GM19468 (cell line): Measurements from ENCODE around the gene KAZALD1.

Experiments
- ATAC-seq: cut with Tn5 transposase; IDR thresholded peaks from one replicate; pipeline ENCODE4 v1.9.1; 2021; ENCODE audit warnings: mild to moderate bottlenecking, moderate library complexity, moderate number of reproducible peaks; ENCODE audit not compliant: unreplicated experiment; ENCODE audit errors: extremely low read depth

KAZALD1 gene, protein sequence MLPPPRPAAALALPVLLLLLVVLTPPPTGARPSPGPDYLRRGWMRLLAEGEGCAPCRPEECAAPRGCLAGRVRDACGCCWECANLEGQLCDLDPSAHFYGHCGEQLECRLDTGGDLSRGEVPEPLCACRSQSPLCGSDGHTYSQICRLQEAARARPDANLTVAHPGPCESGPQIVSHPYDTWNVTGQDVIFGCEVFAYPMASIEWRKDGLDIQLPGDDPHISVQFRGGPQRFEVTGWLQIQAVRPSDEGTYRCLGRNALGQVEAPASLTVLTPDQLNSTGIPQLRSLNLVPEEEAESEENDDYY

DNA sequence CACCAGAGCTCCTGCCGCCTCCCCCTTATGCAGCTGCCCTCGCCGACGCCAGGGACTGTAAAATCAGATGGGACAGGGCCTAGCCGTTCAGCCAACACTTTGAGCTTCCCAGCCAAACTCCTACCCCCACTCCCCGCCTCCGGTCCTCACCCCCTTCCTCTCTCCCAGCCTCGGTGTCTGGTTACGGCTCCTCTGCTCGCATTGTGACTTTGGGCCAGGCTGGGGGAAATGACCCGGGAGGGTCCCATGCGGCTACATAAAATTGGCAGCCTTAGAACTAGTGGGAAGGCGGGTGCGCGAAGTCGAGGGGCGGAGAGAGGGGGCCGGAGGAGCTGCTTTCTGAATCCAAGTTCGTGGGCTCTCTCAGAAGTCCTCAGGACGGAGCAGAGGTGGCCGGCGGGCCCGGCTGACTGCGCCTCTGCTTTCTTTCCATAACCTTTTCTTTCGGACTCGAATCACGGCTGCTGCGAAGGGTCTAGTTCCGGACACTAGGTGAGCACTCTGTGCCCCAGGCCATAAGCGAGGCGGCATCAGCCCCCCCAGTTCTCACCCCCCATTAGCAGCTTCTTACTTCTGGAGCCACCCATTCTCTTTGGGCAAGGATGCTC lies at the start of gene KAZALD1:
KAZALD1 (plus strand) TSS at position 366 of the 608 bp plus-strand sequence. CDS start 604 bp downstream, outside the sequence.
- peak; percentile 5 for ATAC-seq

DNA sequence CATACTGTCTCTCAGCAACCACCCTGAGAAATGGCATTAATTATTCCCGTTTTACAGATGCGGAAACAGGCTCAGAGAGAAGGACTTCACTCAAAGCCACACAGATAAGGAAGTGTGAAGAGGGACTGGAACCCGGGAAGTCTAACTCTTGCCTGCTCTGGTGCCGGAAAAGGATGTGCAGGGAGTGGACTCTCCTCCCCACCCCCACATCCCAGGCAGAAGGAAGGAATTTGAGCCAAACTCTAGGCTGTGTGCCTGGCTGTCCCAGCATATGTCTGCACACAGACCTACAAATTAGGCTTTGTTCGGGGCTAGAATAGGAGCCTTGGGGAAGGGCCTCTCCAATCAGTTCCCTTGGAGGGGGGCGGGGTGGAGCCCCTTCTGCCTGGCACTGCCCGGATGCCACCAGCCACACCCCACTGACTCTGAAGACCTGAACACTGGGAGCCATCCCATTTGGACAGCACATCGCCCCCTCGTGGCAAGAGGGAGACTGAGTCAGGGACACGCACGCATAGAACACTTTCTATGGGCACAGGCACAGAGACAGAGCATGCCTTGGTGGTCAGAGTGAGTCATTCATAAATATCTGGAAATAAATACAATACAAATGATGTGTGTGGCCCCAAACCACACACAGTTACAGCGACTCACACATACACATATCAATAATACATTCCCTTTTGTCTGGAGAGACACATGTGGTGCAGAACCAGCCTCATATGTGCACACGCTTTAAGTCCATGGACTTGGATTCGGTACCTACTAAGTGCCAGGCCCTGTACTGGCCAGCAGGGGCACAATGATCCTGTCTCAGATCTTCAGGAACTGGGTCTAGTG lies 49.0 kb upstream of the KAZALD1 start:
- peak; percentile 46 for ATAC-seq

DNA sequence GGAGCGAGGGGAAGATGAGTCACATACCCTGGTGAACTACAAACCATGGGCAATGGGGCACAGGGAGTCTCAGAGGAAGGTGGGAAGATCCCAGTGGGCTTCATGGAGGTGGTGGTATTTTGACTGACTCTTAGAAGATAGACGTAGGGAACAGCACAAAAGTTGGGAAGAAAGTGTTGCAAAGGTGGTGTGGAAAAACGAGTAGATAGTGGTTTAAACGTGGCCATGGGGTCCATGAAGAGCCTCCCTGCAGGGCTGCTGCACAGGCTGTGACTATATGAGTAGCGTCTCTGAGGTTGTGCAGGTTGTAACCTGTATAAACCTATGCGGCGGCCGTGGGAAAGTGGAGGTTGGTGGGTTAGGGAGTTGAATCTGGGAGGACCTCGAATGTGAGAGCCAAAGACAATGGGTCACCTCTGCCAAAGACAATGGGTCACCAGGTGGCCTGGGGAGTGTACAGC lies 48.4 kb upstream of the KAZALD1 start:
- no peak for ATAC-seq

- no peak for ATAC-seq
These were observed 47.4 kb upstream of the KAZALD1 start for GRCh38 chr10:101014230-101014884.

DNA sequence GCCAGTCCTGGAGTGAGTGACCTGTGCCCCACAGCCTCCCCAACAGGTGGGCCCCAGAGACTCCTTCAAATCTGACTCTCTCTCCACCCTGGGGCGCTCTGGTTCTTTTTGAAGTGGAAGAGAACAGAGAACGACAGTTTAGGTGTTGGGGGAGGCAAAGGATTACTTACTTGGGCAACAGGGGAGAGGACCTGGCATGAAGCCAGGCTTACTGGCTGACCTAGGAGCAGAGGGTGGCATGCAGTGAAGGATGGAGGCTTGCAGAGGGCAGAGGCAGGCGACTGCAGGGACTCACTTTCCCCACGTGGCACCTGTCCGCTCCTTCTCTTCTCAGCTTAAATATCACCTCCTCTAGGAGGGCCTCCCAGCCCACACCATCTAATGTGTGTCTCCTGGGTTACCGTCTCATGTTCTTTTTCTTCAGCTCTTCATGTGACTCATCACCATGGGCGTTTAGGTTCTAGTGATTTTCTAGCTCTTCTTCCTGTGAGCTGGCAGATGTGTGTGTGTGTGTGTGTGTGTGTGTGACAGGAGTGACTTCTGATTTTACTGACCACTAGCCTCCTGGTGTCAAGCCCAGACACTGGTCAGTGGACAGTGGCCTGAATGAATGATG lies 46.7 kb upstream of the KAZALD1 start:
- no peak for ATAC-seq

DNA sequence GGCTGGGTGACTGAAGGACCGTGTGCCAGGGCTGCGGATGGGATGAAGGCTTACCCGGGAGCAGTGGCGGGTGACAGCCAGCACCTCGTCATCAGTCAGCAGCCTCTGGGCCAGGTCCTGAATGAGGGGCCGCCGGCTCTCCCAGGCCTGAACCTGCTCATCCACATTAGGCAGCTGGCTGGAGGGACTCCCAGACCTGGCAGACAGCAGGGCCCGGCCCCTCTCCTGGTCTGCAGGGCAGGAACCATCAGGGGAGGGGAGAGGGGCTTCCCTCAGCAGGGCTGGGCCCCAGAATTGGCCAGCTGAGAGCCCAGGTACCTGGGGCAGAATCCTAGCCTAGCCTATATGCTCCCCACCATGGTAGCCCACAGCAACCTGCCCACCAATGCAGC lies 46.2 kb upstream of the KAZALD1 start:
- ATAC-seq = no peak

- no peak for ATAC-seq
These were observed 45.0 kb upstream of the KAZALD1 start for GRCh38 chr10:101016814-101017213.

DNA sequence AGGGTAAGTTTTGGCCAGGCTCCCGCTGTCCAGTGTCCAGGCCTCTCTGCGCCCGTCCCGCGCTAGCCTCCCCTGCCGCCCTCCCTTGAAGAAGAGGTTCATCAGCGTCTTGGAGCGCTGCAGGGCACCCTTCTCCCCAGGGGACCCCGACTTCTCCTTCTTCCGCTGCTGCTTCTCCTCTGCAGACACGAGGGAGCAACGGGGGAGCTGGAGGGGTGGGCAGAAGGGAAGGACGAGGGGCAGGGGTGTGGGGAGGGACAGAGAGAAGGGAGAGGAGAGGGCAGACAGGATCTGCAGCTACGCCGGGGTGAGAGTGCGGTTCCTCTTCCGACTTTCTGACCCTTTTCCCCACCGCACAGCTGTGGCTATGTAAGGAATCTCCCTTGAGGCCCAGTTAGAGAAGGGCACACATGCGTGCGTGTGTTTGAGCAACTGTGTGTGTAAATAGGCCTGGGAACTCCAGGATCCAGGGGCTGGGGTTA lies 43.6 kb upstream of the KAZALD1 start:
- ATAC-seq = no peak

- no peak for ATAC-seq
These were observed 43.0 kb upstream of the KAZALD1 start for GRCh38 chr10:101018600-101019439.

GRCh38 chr10:101019440-101019703 lies 42.4 kb upstream of the KAZALD1 start:
- no peak for ATAC-seq

DNA sequence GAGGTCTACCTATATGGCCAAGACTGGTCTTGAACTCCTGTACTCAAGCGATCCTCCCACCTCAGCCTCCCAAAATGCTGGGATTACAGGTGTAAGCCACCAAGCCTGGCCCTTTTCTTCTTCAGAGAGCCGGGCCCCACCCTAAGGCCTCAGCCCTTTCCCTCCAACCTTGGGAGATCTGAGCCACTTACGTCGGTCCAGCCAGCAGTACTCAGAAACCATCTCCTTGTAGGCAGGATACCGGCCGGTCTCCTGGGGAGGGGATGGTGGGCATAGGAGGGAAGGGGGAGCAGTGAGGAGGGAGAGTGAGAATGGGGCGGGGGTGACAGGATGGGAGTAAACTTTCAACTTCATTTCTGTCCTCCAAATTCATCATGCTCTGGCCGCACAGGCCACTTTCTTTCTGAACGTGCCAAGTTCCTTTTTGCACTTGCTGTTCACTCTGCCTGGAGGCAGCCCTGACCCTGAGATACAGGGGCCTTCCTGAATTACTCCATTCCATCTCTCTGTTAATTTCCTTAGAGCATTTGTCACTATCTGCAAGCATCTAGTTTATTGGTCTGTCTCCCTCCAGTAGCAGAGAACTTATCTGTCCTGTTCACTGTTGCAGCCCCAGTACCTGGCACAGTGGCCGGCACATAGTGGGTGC lies 41.2 kb upstream of the KAZALD1 start:
- ATAC-seq = no peak

DNA sequence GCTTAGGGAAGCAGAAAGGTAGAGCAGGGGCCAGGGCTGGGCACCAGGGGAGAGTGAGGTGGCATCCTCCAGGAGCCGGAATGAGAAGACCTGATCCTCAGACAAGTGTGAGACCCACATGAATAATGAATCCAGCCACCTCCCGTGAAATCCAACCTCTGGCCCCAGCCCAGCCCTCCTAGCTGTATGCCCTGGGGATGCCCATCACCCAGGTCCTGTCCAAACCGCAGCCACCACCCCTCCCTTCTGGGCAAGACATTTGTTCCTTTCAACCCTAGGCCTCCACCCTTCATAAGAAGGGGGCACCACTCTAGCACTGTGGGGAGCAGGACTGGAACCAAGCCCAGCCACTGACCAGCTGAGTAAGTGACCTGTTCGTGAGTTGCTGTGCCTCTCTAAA lies 40.5 kb upstream of the KAZALD1 start:
- ATAC-seq = no peak

- no peak for ATAC-seq
These were observed 40.0 kb upstream of the KAZALD1 start for GRCh38 chr10:101021692-101022251.

DNA sequence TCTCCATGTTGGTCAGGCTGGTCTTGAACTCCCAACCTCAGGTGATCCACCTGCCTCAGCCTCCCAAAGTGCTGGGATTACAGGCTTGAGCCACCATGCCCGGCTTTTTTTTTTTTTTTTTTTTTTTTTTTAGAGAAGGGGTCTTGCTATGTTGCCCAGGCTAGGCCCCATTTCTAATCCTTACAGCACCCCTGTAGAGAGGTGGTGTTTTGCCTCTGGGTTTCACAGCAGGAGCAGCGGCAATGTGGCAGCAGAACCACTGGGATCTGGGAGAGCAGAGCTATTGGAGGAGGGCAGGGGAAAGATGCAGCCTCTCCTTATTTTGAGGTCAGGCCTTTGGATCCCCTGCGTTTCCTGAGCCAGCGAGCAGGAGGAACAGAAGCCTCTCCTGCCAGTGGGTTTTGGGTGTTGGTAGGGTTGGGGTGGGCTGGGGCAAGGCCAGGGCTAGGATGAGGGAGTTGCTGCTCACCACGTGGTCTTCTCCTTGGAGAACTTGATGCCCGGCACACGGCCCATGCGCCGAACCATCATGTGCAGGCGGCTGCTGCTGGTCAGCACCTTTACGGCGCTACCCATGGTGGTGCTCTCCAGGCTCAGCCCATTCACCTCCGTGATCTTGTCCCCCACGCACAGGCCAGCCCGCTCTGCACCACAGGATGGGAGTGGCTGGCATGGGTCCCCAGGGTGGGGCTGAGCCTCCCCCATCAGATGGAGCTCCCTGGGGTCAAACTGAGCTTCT lies 38.7 kb upstream of the KAZALD1 start:
- no peak for ATAC-seq

GRCh38 chr10:101027106-101027720 lies 34.6 kb upstream of the KAZALD1 start:
- ATAC-seq = no peak

DNA sequence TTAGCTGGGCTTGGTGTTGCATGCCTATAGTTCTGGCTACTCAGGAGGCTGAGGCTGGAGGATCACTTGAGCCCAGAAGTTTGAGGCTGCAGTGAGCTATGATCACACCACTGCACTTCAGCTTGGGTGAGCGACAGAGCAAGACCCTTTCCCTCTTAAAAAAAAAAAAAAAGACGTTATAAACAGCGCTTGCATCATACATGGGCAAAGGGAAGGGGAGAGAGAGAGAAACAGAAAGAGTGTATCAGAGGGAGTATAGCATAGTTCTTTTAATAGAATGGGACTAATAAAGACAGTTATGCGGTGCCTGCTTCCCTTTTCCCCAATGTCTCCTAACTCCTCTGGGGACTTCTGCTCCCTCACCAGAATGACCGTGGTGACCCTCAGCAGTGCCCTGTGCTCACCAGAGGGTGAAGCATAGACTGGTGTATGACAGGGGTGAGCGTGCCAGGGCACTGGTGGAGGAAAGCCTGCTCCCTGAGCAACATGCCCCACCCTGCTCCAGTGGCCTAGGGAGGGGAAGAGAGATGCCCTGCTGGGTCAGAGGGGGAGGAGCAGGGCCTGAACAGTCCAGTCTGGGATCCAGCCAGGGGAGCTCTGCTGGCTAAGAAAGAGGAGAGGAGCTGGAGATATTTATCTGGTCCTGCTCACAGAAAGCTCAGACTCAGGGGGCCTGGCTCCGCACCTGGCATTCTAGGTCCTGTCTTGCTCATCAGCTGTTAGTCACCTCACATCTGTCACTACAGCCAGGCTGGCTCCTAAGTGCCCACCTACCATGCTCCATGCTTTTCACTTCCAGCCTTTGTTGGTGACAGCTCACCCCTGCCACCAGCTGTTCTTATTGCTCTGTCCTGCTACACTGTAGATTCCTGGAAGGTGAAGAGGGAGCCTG lies 33.1 kb upstream of the KAZALD1 start:
- ATAC-seq = no peak
